ENCODE results near the gene CD86. TPM values are rescaled to one million over a fixed set of nuclear protein-coding genes. Genes with fewer than 3 reads are reported as not detected.

The CD86 gene
- total RNA-seq, 1 experiment from 2014 or later = not detected

- BruUV-seq (replicated peaks) = no TSS peak
- TF ChIP-seq, protein P1, sequence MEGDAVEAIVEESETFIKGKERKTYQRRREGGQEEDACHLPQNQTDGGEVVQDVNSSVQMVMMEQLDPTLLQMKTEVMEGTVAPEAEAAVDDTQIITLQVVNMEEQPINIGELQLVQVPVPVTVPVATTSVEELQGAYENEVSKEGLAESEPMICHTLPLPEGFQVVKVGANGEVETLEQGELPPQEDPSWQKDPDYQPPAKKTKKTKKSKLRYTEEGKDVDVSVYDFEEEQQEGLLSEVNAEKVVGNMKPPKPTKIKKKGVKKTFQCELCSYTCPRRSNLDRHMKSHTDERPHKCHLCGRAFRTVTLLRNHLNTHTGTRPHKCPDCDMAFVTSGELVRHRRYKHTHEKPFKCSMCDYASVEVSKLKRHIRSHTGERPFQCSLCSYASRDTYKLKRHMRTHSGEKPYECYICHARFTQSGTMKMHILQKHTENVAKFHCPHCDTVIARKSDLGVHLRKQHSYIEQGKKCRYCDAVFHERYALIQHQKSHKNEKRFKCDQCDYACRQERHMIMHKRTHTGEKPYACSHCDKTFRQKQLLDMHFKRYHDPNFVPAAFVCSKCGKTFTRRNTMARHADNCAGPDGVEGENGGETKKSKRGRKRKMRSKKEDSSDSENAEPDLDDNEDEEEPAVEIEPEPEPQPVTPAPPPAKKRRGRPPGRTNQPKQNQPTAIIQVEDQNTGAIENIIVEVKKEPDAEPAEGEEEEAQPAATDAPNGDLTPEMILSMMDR (IDR thresholded peaks at IDR 0.05; ENCODE audit: unreplicated experiment) = no peak
These were observed 30.4 kb upstream of the CD86 start for GRCh38 chr3:122024800-122025199.

GRCh38 chr3:122025296-122025695 lies 29.9 kb upstream of the CD86 start:
- DNase-seq (ENCODE audit: unreplicated experiment) = no peak
- CTCF ChIA-PET = no interaction called here
- BruUV-seq (replicated peaks) = no TSS peak
- H3K27me3 Mint-ChIP-seq (ENCODE audit: insufficient read depth, unreplicated experiment) = no peaks in the 10 kb centered on the region
- TF ChIP-seq, protein P1 (IDR thresholded peaks at IDR 0.05; ENCODE audit: unreplicated experiment) = no peak
- H3K9me3 Mint-ChIP-seq (ENCODE audit: unreplicated experiment) = no peaks in the 10 kb centered on the region
- no peaks in the 10 kb centered on the region for H3K36me3 Mint-ChIP-seq (ENCODE audit: insufficient read depth, unreplicated experiment)
- no peak overlapping the region for H3K4me3 Mint-ChIP-seq (ENCODE audit: unreplicated experiment)
- H3K27ac Mint-ChIP-seq (ENCODE audit: low read depth, unreplicated experiment) = no peak overlapping the region
- POLR2A ChIA-PET = interaction anchor here (0.6 kb wide), 1 partner anchor 1439 kb away, joined by 3 read pairs; no protein-coding TSS in a partner anchor
- intact Hi-C loops (cut with micrococcal nuclease) = no loop called here
- peaks cover under 1% of the 10 kb centered on the region for H3K4me1 Mint-ChIP-seq (ENCODE audit: insufficient read depth, unreplicated experiment)

More at GRCh38 chr3:122024800-122025199, 30.4 kb upstream of the CD86 start:
- no peaks in the 10 kb centered on the region for H3K27me3 Mint-ChIP-seq (ENCODE audit: insufficient read depth, unreplicated experiment)
- no peak overlapping the region for H3K27ac Mint-ChIP-seq (ENCODE audit: low read depth, unreplicated experiment)
- POLR2A ChIA-PET = interaction anchor here (0.6 kb wide), 1 partner anchor 12 kb away, joined by 3 read pairs; no protein-coding TSS in a partner anchor
- no peaks in the 10 kb centered on the region for H3K36me3 Mint-ChIP-seq (ENCODE audit: insufficient read depth, unreplicated experiment)
- DNase-seq (ENCODE audit: unreplicated experiment) = no peak
- intact Hi-C loops (cut with micrococcal nuclease) = no loop called here
- no peaks in the 10 kb centered on the region for H3K9me3 Mint-ChIP-seq (ENCODE audit: unreplicated experiment)
- no peak overlapping the region for H3K4me3 Mint-ChIP-seq (ENCODE audit: unreplicated experiment)
- CTCF ChIA-PET = no interaction called here
- H3K4me1 Mint-ChIP-seq (ENCODE audit: insufficient read depth, unreplicated experiment) = no peaks in the 10 kb centered on the region

GRCh38 chr3:122030381-122031122 lies 24.6 kb upstream of the CD86 start:
- H3K4me1 Mint-ChIP-seq (ENCODE audit: insufficient read depth, unreplicated experiment) = peaks cover 5% of the 10 kb centered on the region
- BruUV-seq (replicated peaks) = no TSS peak
- H3K27me3 Mint-ChIP-seq (ENCODE audit: insufficient read depth, unreplicated experiment) = no peaks in the 10 kb centered on the region
- H3K36me3 Mint-ChIP-seq (ENCODE audit: insufficient read depth, unreplicated experiment) = no peaks in the 10 kb centered on the region
- no peak overlapping the region for H3K27ac Mint-ChIP-seq (ENCODE audit: low read depth, unreplicated experiment)
- ChIA-PET CTCF (no interaction called here), POLR2A (no interaction called here)
- TF ChIP-seq, protein P1 (IDR thresholded peaks at IDR 0.05; ENCODE audit: unreplicated experiment) = no peak
- DNase-seq (ENCODE audit: unreplicated experiment) = no peak
- intact Hi-C loops (cut with micrococcal nuclease) = no loop called here
- H3K4me3 Mint-ChIP-seq (ENCODE audit: unreplicated experiment) = no peak overlapping the region
- H3K9me3 Mint-ChIP-seq (ENCODE audit: unreplicated experiment) = peaks cover 4% of the 10 kb centered on the region

DNA sequence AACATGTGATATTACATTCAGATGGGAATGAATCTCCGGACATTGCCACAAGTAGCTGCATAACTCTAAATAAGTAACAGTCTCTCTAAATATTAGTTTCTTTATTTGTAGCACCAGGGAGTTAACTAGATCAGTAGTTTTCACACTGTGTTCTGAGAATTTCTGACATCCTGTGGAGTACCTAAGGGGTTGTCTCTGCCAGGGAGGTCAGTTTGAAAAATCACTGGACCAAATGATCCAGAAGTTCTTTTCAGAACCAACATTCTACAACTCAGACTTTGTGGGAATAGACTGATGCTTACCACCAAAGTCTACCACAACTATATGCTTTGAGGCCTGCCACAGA lies 24.1 kb upstream of the CD86 start:
- Mint-ChIP-seq H3K27me3 (ENCODE audit: insufficient read depth, unreplicated experiment) (no peaks in the 10 kb centered on the region), H3K4me1 (ENCODE audit: insufficient read depth, unreplicated experiment) (peaks cover 5% of the 10 kb centered on the region), H3K4me3 (ENCODE audit: unreplicated experiment) (no peak overlapping the region), H3K9me3 (ENCODE audit: unreplicated experiment) (peaks cover 9% of the 10 kb centered on the region), H3K36me3 (ENCODE audit: insufficient read depth, unreplicated experiment) (no peaks in the 10 kb centered on the region), H3K27ac (ENCODE audit: low read depth, unreplicated experiment) (no peak overlapping the region)
- BruUV-seq (replicated peaks) = no TSS peak
- TF ChIP-seq, protein P1 (IDR thresholded peaks at IDR 0.05; ENCODE audit: unreplicated experiment) = no peak
- ChIA-PET CTCF (no interaction called here), POLR2A (no interaction called here)
- no peak for DNase-seq (ENCODE audit: unreplicated experiment)
- intact Hi-C loops (cut with micrococcal nuclease) = no loop called here

Data from MCF 10A (cell line).